Astrocyte of the cerebellum (primary cell): ENCODE results near the gene TAAR1.
"Not testable (repeated sequence)": the region's sequence is repeated elsewhere in the genome, so short reads cannot be mapped to it uniquely, and the experiment has no call there.

Experiments
- DNase-seq: peaks from one replicate; pipeline ENCODE4 v3.0.0-alpha.2; 2011; ENCODE audit warnings: low read depth
- H3K4me3 ChIP-seq: 2 replicates; pipeline ENCODE4 v1.5.1; 2011; ENCODE audit warnings: mild to moderate bottlenecking, low read depth, low read length, moderate library complexity
- CTCF ChIP-seq: IDR thresholded peaks from 2 replicates; pipeline ENCODE4 v1.5.1; 2012; ENCODE audit warnings: low read length, low read depth, moderate library complexity, mild to moderate bottlenecking; ENCODE audit errors: missing control alignments
- in situ Hi-C: cut with HindIII; loops from 2 replicates; pipeline ENCODE4 v1.10.0; 2017; ENCODE audit warnings: low sequenced_read_pairs

TAAR1 gene

GRCh38 chr6:132604635-132605152, 54.3 kb downstream of the TAAR1 start:
- DNase-seq: no peak
- no peak overlapping the region for H3K4me3 ChIP-seq
- no peak for TF ChIP-seq CTCF
- in situ Hi-C loops: no loop called here

DNA sequence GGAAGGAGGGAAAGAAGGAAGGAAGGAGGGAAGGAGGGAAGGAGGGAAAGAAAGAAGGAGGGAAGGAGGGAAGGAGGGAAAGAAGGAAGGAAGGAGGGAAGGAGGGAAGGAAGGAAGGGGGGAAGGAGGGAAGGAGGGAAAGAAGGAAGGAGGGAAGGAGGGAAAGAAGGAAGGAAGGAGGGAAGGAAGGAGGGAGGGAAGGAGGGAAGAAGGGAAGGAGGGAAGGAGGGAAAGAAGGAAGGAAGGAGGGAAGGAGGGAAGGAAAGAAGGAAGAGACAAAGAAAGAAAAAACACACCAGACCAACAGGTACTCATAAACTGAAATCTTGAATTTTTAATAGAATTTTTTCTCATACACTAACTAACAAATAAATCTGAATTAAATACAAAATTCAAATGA, 58.1 kb downstream of the TAAR1 start:
- H3K4me3 ChIP-seq, DNase-seq, in situ Hi-C loops: not testable (repeated sequence)

DNA sequence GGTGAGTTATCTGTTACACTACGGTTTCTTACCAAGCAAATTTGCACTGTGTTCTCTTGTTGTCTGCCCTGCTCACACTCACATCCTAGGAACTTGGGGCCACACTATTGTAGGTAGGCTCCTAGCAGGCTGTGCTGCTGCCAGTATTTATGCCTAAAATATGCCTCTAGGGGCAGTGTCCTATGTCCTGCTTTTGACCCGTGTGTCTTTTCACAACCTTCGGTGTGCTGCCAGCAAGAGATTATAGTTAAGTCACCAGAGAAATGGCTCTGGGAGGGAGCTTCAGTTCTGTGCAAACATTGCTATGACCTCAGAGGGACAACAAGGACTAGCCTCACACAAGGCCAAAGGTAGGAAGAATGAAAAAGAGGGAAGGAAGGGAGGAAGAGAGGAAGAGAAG, 60.5 kb downstream of the TAAR1 start:
- DNase-seq: no peak
- H3K4me3 ChIP-seq: no peak overlapping the region
- in situ Hi-C loops: no loop called here
- TF ChIP-seq CTCF: no peak

- H3K4me3 ChIP-seq: no peak overlapping the region
- TF ChIP-seq CTCF: no peak
- no peak for DNase-seq
- in situ Hi-C loops: no loop called here
These were observed 62.8 kb downstream of the TAAR1 start for GRCh38 chr6:132596201-132596600.
